Activated naive CD8-positive, alpha-beta T cell (primary cell): Measurements from ENCODE around the gene RAVER1.
A peak's percentile ranks its signal among the peaks of the same experiment; 100 is the strongest.
"Not testable (repeated sequence)": the region's sequence is repeated elsewhere in the genome, so short reads cannot be mapped to it uniquely, and the experiment has no call there.

Experiments
- H3K27ac Mint-ChIP-seq: one replicate; pipeline ENCODE4 v1.8.0; 2021; ENCODE audit warnings: mixed read lengths
- H3K27me3 Mint-ChIP-seq: one replicate; pipeline ENCODE4 v1.8.0; 2021; ENCODE audit warnings: mixed read lengths
- H3K36me3 Mint-ChIP-seq: one replicate; pipeline ENCODE4 v1.8.0; 2021; ENCODE audit warnings: mixed read lengths
- H3K4me1 Mint-ChIP-seq: one replicate; pipeline ENCODE4 v1.8.0; 2021; ENCODE audit warnings: low read depth, mixed read lengths
- H3K4me3 Mint-ChIP-seq: one replicate; pipeline ENCODE4 v1.8.0; 2021; ENCODE audit warnings: mild to moderate bottlenecking, mixed read lengths
- H3K9me3 Mint-ChIP-seq: one replicate; pipeline ENCODE4 v1.8.0; 2021; ENCODE audit warnings: low read depth, mixed read lengths

Gene RAVER1

DNA sequence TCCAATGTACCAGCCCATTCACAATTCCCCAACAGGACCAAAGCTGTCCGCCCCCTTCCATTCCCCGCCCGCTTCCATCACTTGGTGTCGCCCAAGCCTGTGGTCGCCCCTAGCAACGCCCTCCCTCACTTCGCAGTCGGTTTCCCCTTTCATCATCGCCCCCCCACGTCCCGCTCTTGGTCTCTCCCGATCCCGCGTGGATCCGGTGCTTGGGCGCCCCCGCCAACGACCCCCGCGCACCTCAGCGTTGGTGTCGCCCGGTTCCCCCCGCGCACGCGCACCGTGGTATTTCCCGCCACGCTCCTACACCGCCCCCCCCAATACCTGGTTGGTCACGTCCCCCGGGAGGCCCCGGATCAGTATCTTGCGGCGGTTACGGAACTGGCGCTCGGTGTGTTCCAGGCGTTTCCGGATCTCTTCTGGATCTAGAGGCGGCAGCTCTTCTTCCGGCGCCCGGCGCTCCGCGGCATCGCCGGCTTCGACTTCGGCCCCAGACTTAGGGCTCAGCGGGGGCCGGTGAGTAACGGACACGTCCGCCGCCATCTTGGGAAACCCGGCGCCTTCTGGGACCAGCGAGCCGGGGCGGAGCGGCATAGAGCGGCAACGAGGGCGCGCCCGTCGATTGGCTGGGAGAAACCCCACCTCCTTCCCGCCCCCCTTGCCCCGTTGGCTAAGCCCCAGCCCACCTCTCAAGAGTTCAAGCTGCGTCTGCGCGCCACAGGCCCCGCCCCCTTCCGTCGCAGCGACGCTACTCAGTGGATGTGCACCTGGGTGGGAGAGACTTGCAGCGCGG, at the start of gene RAVER1:
Gene RAVER1, minus strand, starts transcription at position 565 of the 793 bp plus-strand sequence. Its CDS starts 22 bp downstream, at position 543.
- Mint-ChIP-seq H3K4me3 (peak within 1 kb of the TSS; percentile 96), H3K36me3 (peaks cover 3% of the 10 kb centered on the region), H3K27ac (peak within 1 kb of the TSS; percentile 96), H3K9me3 (no peaks in the 10 kb centered on the region), H3K4me1 (peaks cover 26% of the 10 kb centered on the region), H3K27me3 (no peaks in the 10 kb centered on the region)

DNA sequence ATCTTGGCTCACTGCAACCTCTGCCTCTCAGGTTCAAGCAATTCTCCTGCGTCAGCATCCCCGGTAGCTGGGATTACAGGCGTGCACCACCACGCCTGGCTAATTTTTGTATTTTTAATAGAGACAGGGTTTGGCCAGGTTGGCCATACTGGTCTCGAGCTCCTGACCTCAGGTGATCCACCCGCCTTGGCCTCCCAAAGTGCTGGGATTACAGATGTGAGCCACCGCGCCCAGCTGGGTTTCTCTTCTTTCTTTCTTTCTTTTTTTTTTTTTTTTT, 49.8 kb upstream of the RAVER1 start:
- H3K9me3 Mint-ChIP-seq, H3K27me3 Mint-ChIP-seq, H3K27ac Mint-ChIP-seq, H3K4me3 Mint-ChIP-seq, H3K36me3 Mint-ChIP-seq: not testable (repeated sequence)
- peaks cover 18% of the 10 kb centered on the region for H3K4me1 Mint-ChIP-seq

DNA sequence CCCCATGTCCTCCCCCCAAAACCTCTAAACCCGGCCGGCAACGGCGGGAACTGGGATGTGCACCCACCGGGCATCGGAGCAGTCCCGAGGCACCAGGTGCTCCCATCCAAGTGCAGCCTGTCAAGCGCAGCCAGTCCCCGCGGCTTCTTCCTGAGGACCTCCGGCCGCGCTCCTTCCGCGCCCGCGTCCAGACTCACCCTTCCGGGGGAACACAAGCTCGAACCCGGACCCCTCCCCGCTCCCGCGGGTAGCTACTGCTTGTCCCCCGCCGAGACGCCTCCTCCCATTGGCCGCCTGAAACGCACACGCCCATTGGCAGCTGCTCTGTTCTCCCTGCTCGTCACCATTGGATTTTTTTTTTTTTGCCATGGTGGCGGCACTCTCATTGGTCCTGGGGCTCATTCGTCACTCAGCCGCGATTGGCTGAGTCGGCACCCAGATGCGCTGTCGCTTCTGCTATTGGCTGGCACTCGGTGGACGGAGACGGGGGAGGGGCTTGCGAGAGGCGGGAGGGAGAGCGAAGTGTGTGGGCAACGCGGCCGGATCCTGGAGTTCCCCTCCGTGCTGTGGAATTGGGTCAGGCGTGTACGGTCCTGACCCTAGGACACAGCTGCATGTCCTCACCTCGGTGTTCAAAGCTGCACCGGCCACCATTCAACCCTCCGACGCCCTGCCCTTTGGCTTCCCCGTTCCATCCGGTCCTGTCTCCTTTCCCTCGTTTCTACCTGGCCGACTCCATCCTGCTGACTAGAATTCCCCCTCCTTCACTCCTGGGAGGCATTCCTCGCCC, 47.2 kb upstream of the RAVER1 start, which contains the start of gene TYK2:
Gene TYK2, minus strand, starts transcription at position 260 of the 790 bp plus-strand sequence. CDS start 2,166 bp downstream, outside the sequence.
- peaks cover 21% of the 10 kb centered on the region for H3K4me1 Mint-ChIP-seq
- peak within 1 kb of the TSS; percentile 97 for H3K27ac Mint-ChIP-seq
- peaks cover 3% of the 10 kb centered on the region for H3K36me3 Mint-ChIP-seq
- H3K9me3 Mint-ChIP-seq: no peaks in the 10 kb centered on the region
- peak within 1 kb of the TSS; percentile 97 for H3K4me3 Mint-ChIP-seq
- no peaks in the 10 kb centered on the region for H3K27me3 Mint-ChIP-seq

DNA sequence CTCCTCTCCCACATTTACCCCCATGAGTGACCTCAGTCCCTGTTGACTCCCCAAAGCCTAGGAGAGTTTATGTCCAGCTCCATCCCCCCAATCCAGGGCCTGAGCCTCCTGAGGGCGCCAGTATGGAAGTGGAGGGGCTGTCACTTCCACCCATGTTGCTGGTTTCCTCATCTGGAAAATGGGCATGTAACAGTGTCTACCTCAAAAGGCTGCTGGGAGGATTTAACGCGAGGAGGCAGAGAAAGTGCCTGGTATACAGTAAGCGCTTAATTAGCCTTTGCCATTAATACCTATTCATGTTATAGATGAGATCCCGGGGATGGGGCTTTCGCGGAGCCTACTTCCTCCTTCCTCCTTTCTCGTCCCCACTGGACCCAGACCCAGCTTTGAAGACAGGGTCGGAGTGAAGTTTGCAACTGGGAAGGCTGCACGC, 46.6 kb upstream of the RAVER1 start:
- Mint-ChIP-seq H3K36me3 (peaks cover 5% of the 10 kb centered on the region), H3K27me3 (no peaks in the 10 kb centered on the region), H3K9me3 (no peaks in the 10 kb centered on the region), H3K27ac (peak overlapping the region; percentile 97), H3K4me3 (peak overlapping the region; percentile 97), H3K4me1 (peaks cover 23% of the 10 kb centered on the region)

DNA sequence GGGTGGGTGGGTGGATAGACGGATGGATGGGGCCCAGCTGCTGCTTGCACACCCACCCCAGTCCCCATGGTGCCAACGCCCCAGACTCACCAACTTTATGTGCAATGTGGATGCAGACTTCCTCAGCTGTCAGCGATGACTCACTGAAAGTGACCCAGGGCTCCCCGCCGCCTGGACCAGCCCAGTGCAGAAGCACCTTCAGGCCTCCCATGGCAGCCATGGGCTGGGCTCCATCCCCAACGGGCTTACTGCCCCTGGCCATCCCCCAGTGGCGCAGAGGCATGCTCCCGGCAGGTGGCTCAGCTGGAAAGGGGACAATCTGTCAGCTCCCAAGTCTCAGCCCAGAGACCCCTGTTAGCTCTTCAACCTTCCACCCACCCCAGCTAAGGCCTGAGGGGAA, 44.8 kb upstream of the RAVER1 start:
- Mint-ChIP-seq H3K27ac (no peak overlapping the region), H3K4me1 (peaks cover 25% of the 10 kb centered on the region), H3K36me3 (peaks cover 6% of the 10 kb centered on the region), H3K4me3 (peak overlapping the region; percentile 40), H3K27me3 (no peaks in the 10 kb centered on the region), H3K9me3 (no peaks in the 10 kb centered on the region)

DNA sequence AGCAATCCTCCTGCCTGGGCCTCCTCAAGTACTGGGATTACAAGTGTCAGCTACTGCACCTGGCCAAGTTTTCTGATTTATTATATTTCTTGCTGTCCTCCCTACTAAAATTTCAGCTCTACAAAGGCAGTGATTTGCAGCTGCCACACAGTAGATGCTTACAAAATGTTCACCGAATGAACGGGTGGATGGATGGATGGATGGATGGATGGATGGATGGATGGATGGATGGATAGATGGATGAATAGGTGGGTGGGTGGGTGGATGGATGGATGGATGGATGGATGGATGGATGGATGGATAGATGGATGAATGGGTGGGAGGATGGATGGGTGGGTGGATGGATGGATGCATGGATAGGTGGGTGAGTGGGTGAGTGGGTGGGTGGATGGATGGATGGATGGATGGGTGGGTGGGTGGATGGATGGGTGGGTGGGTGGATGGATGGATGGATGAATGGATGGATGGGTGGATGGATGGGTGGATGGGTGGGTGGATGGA, 43.9 kb upstream of the RAVER1 start:
- not testable (repeated sequence) for H3K9me3 Mint-ChIP-seq, H3K27ac Mint-ChIP-seq, H3K27me3 Mint-ChIP-seq, H3K36me3 Mint-ChIP-seq
- peaks cover 25% of the 10 kb centered on the region for H3K4me1 Mint-ChIP-seq
- H3K4me3 Mint-ChIP-seq: peak overlapping the region; percentile 35

GRCh38 chr19:10374931-10375330, 41.6 kb upstream of the RAVER1 start:
- H3K4me3 Mint-ChIP-seq: no peak overlapping the region
- no peaks in the 10 kb centered on the region for H3K9me3 Mint-ChIP-seq
- peaks cover 6% of the 10 kb centered on the region for H3K36me3 Mint-ChIP-seq
- no peaks in the 10 kb centered on the region for H3K27me3 Mint-ChIP-seq
- H3K4me1 Mint-ChIP-seq: peaks cover 16% of the 10 kb centered on the region
- H3K27ac Mint-ChIP-seq: no peak overlapping the region

- no peak overlapping the region for H3K4me3 Mint-ChIP-seq
- no peaks in the 10 kb centered on the region for H3K27me3 Mint-ChIP-seq
- peaks cover 7% of the 10 kb centered on the region for H3K36me3 Mint-ChIP-seq
- H3K9me3 Mint-ChIP-seq: no peaks in the 10 kb centered on the region
- H3K27ac Mint-ChIP-seq: no peak overlapping the region
- H3K4me1 Mint-ChIP-seq: peaks cover 9% of the 10 kb centered on the region
Measured at GRCh38 chr19:10372690-10373089, 39.4 kb upstream of the RAVER1 start.

DNA sequence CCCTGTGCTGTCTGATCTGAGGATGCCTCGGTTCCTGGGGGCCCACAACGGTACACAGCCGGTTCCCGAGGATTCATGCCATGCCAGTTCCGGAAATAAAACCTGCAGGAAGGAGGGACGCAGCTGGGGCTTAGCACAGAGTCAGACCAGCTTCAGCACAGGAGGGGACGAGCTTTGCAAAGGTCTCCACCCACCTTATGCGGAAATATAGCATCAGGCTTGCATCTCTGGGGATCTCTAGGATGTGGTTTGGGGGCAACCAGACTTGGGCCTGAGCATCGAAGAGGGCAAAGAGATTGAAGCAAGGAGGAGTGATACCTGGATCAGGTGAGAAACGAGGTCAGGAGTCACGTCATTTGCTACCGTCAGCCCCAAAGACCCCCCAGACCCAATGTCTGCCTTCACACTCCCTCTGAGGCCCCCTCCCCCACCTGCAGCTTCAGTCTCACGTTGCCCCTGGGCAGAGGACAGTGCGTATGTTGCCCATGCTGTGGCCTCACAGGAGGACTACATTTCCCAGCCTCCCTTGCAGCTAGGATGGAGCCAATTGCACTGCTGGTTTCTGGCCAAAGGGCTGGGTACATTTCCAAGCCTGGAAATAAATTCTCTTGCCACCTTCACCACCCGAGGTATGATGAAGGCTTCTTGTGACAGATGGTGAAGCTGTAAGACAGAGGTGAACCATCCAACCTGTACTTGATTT, 34.9 kb upstream of the RAVER1 start:
- Mint-ChIP-seq H3K4me1 (peaks cover 2% of the 10 kb centered on the region), H3K27ac (no peak overlapping the region), H3K9me3 (no peaks in the 10 kb centered on the region), H3K36me3 (peaks cover 5% of the 10 kb centered on the region), H3K4me3 (no peak overlapping the region), H3K27me3 (no peaks in the 10 kb centered on the region)

DNA sequence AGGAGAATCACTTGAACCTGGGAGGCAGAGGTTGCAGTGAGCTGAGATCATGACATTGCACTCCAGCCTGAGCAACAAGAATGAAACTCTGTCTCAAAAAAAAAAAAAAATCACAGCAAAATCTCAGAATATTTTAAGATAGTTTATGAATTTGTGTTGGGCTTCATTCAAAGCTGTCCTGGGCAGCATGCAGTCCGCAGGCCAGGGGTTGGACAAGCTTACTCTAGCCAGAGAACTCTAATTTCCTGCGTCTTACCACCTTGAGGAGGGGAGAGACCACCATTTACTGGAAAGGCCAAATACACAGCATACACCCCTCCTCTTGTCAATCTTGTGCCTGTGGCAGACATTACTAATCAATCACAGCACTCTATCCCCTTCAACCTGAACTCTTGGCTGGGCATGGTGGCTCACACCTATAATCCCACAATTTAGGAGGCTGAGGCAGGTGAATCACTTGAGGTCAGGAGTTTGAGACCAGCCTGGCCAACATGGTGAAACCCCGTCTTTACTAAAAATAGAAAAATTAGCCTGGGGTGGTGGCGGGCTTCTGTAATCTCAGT, 33.7 kb upstream of the RAVER1 start:
- not testable (repeated sequence) for H3K9me3 Mint-ChIP-seq, H3K27ac Mint-ChIP-seq, H3K27me3 Mint-ChIP-seq, H3K4me3 Mint-ChIP-seq, H3K36me3 Mint-ChIP-seq, H3K4me1 Mint-ChIP-seq

- H3K27me3 Mint-ChIP-seq: no peaks in the 10 kb centered on the region
- no peaks in the 10 kb centered on the region for H3K9me3 Mint-ChIP-seq
- peaks cover 6% of the 10 kb centered on the region for H3K36me3 Mint-ChIP-seq
- H3K27ac Mint-ChIP-seq: no peak overlapping the region
- H3K4me3 Mint-ChIP-seq: no peak overlapping the region
- H3K4me1 Mint-ChIP-seq: peaks cover 2% of the 10 kb centered on the region
Measured at GRCh38 chr19:10365518-10365917, 32.2 kb upstream of the RAVER1 start.

DNA sequence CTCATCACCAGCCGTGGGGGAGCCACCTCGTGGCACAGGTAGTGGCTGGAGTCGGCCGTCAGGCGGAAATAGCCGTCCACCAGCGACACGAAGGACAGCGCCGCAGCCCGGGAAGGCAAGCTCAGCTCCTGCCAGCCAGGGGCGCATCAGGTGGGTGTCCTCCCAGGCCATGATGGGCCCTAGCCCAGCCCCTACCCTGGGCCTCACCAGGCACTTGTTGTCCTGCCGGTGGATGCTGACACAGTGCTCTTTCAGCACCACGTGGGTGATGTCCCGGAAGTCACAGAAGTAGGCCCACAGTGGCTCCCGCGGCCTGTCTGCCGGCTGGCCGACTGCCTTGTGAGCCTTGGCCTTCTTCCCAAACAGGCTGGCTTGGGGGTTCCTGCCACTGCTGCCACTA, 31.3 kb upstream of the RAVER1 start:
- peaks cover 6% of the 10 kb centered on the region for H3K36me3 Mint-ChIP-seq
- H3K9me3 Mint-ChIP-seq: no peaks in the 10 kb centered on the region
- no peaks in the 10 kb centered on the region for H3K27me3 Mint-ChIP-seq
- peaks cover 2% of the 10 kb centered on the region for H3K4me1 Mint-ChIP-seq
- H3K4me3 Mint-ChIP-seq: no peak overlapping the region
- no peak overlapping the region for H3K27ac Mint-ChIP-seq

DNA sequence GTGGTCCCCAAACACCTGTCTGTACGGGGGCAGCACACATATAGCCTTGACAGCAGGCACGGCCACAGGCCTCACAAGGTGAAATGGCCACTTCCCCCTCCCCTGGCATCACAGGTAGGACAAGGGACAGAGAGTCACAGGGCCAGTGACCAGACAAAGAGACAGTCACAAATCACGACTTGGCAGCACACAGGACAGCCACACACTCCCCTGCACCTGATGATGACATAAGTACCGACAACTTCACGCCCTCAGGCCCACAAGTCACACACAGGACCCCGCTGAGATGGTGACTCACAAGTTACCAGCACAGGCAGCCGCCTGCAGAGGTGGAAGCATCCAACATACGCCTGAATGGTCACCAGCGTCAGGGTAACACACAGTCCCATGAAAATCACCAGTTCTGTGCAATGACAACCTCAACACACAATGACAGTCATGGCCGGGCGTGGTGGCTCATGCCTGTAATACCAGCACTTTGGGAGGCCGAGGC, 30.5 kb upstream of the RAVER1 start:
- Mint-ChIP-seq H3K9me3 (no peaks in the 10 kb centered on the region), H3K27ac (no peak overlapping the region), H3K36me3 (peaks cover 2% of the 10 kb centered on the region), H3K4me3 (no peak overlapping the region), H3K27me3 (no peaks in the 10 kb centered on the region), H3K4me1 (no peaks in the 10 kb centered on the region)

DNA sequence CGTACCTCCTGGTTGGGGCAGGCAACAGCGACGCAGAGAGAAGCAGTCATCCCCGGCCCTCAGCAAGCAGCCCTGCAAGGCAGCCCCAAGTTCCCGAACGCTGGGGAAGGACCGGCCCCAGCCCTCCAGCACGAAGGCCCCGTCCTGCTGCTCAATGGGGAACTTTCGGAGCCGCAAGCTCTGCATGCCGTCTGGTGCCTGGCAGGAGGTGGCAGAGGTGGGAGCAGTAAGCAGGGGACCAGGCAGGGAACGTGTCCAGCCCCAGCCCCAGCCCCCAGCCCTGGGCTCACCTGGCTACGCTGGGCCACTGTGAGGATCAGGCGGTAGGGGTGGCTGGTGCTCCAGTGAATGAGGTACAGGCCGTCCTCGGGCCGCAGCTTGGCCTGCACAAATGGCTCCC, 28.9 kb upstream of the RAVER1 start:
- H3K9me3 Mint-ChIP-seq: no peaks in the 10 kb centered on the region
- H3K27ac Mint-ChIP-seq: no peak overlapping the region
- peaks cover 2% of the 10 kb centered on the region for H3K36me3 Mint-ChIP-seq
- H3K27me3 Mint-ChIP-seq: no peaks in the 10 kb centered on the region
- H3K4me3 Mint-ChIP-seq: no peak overlapping the region
- H3K4me1 Mint-ChIP-seq: no peaks in the 10 kb centered on the region
